OCI-LY7 (cell line): ENCODE data around the gene AP1B1. TPM values are rescaled to one million over a fixed set of nuclear protein-coding genes. Genes with fewer than 3 reads are reported as not detected.

ENCODE experiments used
- BruUV-seq: library from RNA; stranded (reverse); fragments of 400-500 nt; replicated peaks from 2 replicates; lab custom pipeline; 2021; lab: Mats Ljungman, UMichigan
- CTCF ChIA-PET: fragments of 300-600 bp; sonication (Branson Sonifier 250); formaldehyde crosslinking; loops from one replicate; lab custom pipeline; 2022; ENCODE audit warnings: antibody characterized with exemption; ENCODE audit not compliant: unreplicated experiment; lab: Charles Lee
- POLR2A ChIA-PET: fragments of 300-600 bp; sonication (Branson Sonifier 250); formaldehyde crosslinking; loops from one replicate; lab custom pipeline; 2022; ENCODE audit warnings: antibody characterized with exemption; lab: Charles Lee
- DNase-seq: peaks from one replicate; pipeline ENCODE4 v3.0.0-alpha.2; 2015; ENCODE audit warnings: low spot score
- H2AFZ ChIP-seq: fragments of 200-600 bp; sonication (generic), shearing (Covaris generic); 2 replicates; pipeline ENCODE4 v1.6.1; 2014; ENCODE audit warnings: mild to moderate bottlenecking, antibody characterized with exemption, low read length, moderate library complexity
- H3K27ac ChIP-seq: fragments of 200-600 bp; sonication (generic); 2 replicates; pipeline ENCODE4 v1.5.1; 2014; ENCODE audit warnings: mixed run types, low read depth, mild to moderate bottlenecking, moderate library complexity, low read length, inconsistent platforms; ENCODE audit not compliant: poor library complexity, severe bottlenecking
- H3K36me3 ChIP-seq: fragments of 200-600 bp; sonication (generic); 2 replicates; pipeline ENCODE4 v1.6.1; 2014; ENCODE audit warnings: mild to moderate bottlenecking, antibody characterized with exemption, low read length, moderate library complexity, mixed read lengths; ENCODE audit not compliant: insufficient read depth
- H3K4me1 ChIP-seq: fragments of 200-600 bp; sonication (generic); 2 replicates; pipeline ENCODE4 v1.5.1; 2014; ENCODE audit warnings: mild to moderate bottlenecking, low read length; ENCODE audit not compliant: insufficient read depth, poor library complexity, severe bottlenecking
- H3K4me2 ChIP-seq: fragments of 200-600 bp; sonication (generic); 2 replicates; pipeline ENCODE4 v1.6.1; 2014; ENCODE audit warnings: mild to moderate bottlenecking, low read length
- H3K4me3 ChIP-seq: fragments of 200-600 bp; sonication (generic); 2 replicates; pipeline ENCODE4 v1.5.1; 2014; ENCODE audit warnings: mild to moderate bottlenecking, low read depth, low read length; ENCODE audit not compliant: poor library complexity, severe bottlenecking
- H3K79me2 ChIP-seq: fragments of 200-600 bp; sonication (generic); 2 replicates; pipeline ENCODE4 v1.6.1; 2016; ENCODE audit warnings: low read depth, mild to moderate bottlenecking, low read length, moderate library complexity, mixed read lengths; ENCODE audit not compliant: insufficient read depth
- H3K9me2 ChIP-seq: fragments of 200-600 bp; sonication (generic); 2 replicates; pipeline ENCODE4 v1.6.1; 2016; ENCODE audit warnings: mild to moderate bottlenecking, low read length, mixed read lengths; ENCODE audit not compliant: insufficient read depth
- H3K9me3 ChIP-seq: fragments of 200-600 bp; sonication (generic); 2 replicates; pipeline ENCODE4 v1.6.1; 2014; ENCODE audit warnings: mild to moderate bottlenecking, mixed run types, low read length, mixed read lengths
- H4K20me1 ChIP-seq: fragments of 200-600 bp; sonication (generic); 2 replicates; pipeline ENCODE4 v1.6.1; 2014; ENCODE audit warnings: mild to moderate bottlenecking, antibody characterized with exemption, low read length, moderate library complexity, mixed read lengths; ENCODE audit not compliant: insufficient read depth
- CTCF ChIP-seq: fragments of 200-600 bp; sonication (generic); conservative IDR thresholded peaks from 2 replicates; pipeline ENCODE4 v1.5.1; 2014; ENCODE audit warnings: mild to moderate bottlenecking, antibody characterized with exemption, low read length, moderate library complexity, mixed read lengths
- EZH2phosphoT487 ChIP-seq: fragments of 200-600 bp; sonication (generic); IDR thresholded peaks from 2 replicates; pipeline ENCODE4 v1.6.1; 2018; ENCODE audit warnings: low read depth, borderline replicate concordance, mild to moderate bottlenecking, mixed run types, antibody characterized with exemption, low read length, moderate library complexity, mixed read lengths
- intact Hi-C: fragments of 100-400 bp; cut with micrococcal nuclease; formaldehyde crosslinking; loops from one replicate; pipeline ENCODE4 v1.10.0; 2022; ENCODE audit not compliant: unreplicated experiment
- total RNA-seq, 2 experiments: library from RNA; depleted of rRNA in 1 of 2; stranded (reverse); fragments of >200 nt in 1 of 2; shearing (Covaris generic) in 1 of 2; gene quantifications; 2 replicates each; pipeline ENCODE4 v1.2.3, GENCODE V29; 2014 to 2022

AP1B1 gene
- total RNA-seq, 2 experiments from 2014 or later: 111 to 156 TPM

GRCh38 chr22:29382580-29383302 is 5.6 kb downstream of the AP1B1 start:
- Histone ChIP-seq H3K9me2 (no peaks in the 10 kb centered on the region), H3K4me2 (peak overlapping the region; percentile 20), H3K79me2 (peaks cover 90% of the 10 kb centered on the region), H3K36me3 (peaks cover 76% of the 10 kb centered on the region), H3K4me1 (peaks cover 65% of the 10 kb centered on the region), H4K20me1 (peaks cover 47% of the 10 kb centered on the region), H3K27ac (no peak overlapping the region), H2AFZ (no peak overlapping the region), H3K9me3 (no peaks in the 10 kb centered on the region), H3K4me3 (no peak overlapping the region)
- ChIA-PET CTCF (no interaction called here), POLR2A (interaction anchor here (0.8 kb wide), 1 partner anchor 19 kb away, joined by 4 read pairs; no protein-coding TSS in a partner anchor)
- BruUV-seq: no TSS peak
- no peak for DNase-seq
- TF ChIP-seq CTCF (no peak), EZH2phosphoT487 (no peak)
- intact Hi-C loops: loop anchor here (10.0 kb wide), 1 partner anchor 1042 kb away; the partner anchor contains the start of gene MTFP1

GRCh38 chr22:29380856-29381255 is 7.5 kb downstream of the AP1B1 start:
- H3K79me2 ChIP-seq: peaks cover 85% of the 10 kb centered on the region
- H4K20me1 ChIP-seq: peaks cover 43% of the 10 kb centered on the region
- H3K4me1 ChIP-seq: peaks cover 63% of the 10 kb centered on the region
- H3K36me3 ChIP-seq: peaks cover 92% of the 10 kb centered on the region
- intact Hi-C loops: loop anchor here (10.0 kb wide), 1 partner anchor 1044 kb away; the partner anchor contains the start of gene MTFP1
- H3K9me2 ChIP-seq: no peaks in the 10 kb centered on the region
- POLR2A ChIA-PET: no interaction called here
- DNase-seq: no peak
- no peak for TF ChIP-seq CTCF
- no peak for TF ChIP-seq EZH2phosphoT487
- H3K27ac ChIP-seq: no peak overlapping the region
- H2AFZ ChIP-seq: no peak overlapping the region
- no peaks in the 10 kb centered on the region for H3K9me3 ChIP-seq
- no peak overlapping the region for H3K4me2 ChIP-seq
- BruUV-seq: no TSS peak
- no peak overlapping the region for H3K4me3 ChIP-seq
- CTCF ChIA-PET: no interaction called here
